Renal cortex interstitium (tissue), 11 donors: Measurements from ENCODE around the gene GRID1. TPM values are rescaled to one million over a fixed set of nuclear protein-coding genes. Genes with fewer than 3 reads are reported as not detected.

ENCODE experiments used
- DNase-seq, 11 donors: peaks; one replicate each; pipeline ENCODE4 v3.0.0-alpha.2; 2013; ENCODE audit warnings: low read depth in 9 of 11, low spot score in 4 of 11; ENCODE audit errors: extremely low read depth in 1 of 11
- polyA plus RNA-seq, 3 donors: library from polyadenylated mRNA; unstranded; fragments of 120-200 nt; gene quantifications; one replicate each; pipeline ENCODE4 v1.2.1, GENCODE V29; 2013; ENCODE audit not compliant: insufficient read length in 3 of 3

Gene GRID1
- polyA plus RNA-seq, 3 donors: 1.6 to 1.8 (median 1.6) TPM

DNA sequence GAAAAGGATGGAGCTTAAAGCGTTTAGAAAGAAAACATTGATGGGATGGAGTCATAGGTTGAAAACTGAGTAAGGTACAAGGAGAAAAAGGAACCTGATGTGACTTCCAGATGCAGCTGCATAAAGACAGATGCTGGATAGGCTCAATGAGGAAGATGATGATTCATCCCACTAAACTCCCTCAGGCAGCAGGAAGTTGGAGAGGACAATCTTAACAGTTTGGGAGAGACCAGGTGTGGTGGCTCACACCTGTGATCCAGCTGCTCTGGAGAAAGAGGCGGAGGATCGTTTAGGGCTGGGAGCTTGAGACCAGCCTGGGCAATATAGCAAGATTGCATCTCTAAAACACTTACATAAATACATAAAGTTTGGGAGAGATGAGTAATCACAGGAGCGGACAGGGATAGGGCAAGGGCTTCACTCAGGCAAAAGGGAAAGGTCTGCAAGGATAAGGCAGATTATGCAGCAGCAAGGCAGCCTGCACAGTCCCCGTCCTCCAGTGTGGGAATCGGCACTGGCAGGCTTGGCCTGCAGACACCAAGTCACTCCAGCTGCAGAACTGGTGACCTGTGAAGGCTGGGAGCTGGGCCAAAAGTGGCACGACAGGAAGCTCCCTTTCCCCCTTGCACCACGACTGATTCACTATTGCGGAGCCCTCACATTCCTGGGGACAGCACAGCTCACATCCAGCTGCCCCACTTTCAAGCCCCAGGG lies 438.5 kb downstream of the GRID1 start:
- DNase-seq: no peak

DNA sequence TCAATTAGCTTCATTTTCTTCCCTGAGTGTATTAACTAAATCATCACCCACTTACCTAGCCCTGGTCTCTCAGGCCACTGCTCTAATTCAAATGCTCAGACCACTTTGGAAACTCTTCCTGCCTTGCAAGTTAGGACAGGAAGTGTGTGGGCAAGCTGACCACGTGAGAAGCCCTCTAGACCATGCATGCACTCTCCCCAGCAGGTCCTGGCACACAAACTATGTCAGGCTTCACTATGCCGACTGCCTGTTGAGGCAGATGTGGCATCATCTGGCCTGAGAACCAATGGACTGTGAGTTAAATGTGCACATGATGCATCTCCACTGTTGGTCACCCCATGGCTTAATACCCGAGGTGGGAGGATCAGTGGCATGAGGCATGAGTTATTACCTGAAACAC lies 439.6 kb downstream of the GRID1 start:
- no peak for DNase-seq

DNA sequence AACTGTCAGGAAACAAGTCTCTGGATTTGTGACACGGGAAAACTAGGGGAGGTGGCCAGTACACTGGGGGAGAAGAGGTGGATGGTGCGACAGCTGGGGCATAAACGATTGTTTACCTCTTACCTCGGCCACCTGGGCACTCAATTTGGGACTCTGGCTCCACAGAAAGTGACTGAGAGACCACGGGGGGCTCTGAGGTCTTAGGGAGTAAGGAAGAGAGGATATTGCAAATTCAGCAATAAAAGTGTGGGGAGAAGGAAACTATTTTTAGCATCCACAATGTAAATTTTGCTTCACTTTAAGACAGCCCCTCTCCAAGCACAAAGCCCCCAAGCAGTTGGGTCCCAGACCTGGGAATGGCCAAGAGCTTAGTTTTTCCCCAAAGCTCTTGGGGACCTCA lies 440.5 kb downstream of the GRID1 start:
- no peak for DNase-seq

DNA sequence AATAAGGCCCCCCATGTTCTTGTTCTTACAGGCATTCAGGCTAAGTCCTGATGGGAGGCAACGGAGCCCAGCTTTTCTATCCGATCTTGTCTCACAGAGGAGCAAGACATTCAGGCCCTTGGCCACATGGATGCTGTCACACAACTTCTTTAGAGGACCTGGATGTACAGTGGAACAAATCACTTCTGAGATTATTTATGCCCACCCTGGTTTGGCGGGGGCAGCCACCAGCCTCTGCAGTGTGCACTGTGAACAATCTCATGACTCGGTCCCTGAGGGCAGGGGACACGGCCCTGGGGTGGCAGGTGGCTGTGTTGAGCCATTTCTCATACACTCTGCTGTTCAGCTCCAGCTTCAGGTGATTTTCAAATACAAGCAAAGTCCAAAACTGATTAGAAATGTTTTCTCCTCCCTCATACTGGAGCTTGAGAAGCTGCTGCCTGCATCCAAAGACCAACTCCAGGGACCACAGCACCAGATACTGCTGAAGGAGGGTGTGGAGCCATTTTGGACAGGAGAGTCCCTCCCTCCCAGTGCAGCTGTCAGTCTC lies 441.3 kb downstream of the GRID1 start:
- DNase-seq: no peak

DNA sequence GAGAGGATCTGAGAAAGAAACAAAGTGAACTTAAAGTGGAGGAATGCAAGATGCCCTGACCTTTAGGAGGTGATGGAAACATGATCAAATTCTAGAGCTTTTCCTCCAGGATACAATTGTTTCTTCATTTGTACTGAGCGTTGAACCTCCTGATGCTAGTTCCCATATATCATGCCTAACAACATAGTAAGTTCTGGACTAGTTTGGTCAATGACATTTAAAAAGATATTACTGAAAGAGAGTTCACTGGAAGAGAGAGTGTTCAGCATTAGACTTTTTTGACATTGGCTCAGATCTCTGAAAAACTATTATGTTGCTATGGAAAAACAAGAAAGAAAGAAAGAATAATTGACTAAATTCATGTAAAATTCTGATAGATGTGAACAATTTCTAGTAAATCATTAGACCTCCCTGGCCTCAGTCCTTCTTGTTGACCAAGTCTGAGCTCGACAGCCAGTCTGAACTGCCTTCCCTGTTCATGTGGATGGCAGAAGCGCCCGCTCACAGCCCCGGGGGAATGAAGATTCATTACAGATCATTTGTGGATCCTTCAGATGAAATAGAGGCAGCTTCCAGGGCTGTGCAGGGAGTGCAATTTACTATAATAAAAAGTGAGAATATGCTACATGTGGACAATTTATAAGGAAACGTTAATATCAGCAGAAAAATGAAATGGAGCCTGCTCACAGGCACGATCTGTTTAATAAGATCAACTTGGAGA lies 442.1 kb downstream of the GRID1 start:
- no peak for DNase-seq

DNA sequence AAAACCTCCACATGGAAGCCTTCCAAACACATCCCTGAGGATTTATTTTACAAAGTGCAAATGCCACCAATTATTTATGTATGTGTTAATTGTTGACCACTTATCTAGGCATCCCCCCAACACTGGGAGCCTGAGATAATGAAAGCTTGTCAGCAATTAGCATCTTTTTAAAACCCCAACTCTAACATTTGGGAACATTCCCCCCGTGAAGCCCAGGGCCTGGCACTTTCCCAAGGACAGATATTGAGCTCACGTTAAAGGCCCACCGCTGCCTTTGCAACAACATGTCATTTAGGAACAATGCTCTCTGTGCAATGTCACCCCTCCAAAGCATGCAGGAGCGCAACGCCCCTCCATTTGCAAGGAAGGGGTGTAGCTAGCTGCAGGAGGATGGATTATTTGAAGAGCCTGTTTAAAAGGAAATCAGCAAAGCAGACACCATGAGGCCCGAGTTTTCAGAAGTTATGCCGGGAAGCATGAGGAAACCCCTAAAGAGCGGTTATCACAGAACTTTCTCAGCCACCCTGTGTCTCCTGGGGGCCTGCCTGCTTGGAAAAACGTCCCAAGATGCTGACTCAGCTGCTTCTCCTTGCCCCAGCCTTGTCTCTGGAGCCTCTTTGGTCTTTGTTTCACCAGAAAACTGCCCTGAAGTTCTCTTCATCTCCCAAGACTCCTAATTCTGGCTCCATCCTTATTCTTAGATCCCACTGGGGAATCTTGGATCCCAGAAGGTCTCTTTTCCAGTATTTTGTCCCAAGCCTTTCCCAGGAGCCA lies 444.1 kb downstream of the GRID1 start:
- no peak for DNase-seq

DNA sequence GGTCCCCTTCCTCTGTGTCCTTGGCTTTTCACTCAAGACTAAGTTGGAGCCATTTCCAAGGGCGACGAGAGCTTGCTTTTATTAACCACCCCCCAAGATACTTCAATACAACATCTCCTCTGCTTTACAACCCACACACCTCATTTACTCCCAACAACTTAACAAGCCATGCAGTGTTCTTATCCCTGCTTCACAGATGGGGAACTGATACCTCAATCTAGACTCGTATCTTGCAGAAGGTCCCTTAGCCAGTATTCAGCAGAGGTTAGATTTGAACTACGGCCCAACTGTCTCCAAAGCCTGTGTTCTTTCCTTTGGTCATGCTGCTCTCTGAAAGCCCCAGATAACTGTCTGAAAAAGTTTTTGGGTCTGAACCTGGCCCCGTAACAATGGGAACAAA lies 444.8 kb downstream of the GRID1 start:
- DNase-seq: no peak

DNA sequence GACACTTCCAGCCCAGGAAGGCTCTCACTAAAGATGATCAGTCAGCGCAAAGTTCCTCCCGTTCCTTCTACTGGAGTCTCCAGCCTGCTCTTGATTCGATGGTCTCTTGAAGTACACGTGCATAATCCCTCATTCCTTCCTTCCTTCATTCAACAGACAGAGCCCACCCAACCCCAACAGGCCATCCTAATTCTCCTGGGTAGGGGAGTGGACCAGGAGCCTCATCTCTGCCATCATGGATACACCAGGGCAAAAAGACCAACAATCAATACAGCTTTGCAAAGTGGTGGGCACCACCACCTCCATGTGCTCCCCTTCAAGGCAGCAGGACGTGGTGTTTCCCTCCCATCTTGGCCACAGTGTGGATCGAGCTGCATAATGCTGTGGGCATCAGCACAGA lies 446.3 kb downstream of the GRID1 start:
- DNase-seq: no peak

DNA sequence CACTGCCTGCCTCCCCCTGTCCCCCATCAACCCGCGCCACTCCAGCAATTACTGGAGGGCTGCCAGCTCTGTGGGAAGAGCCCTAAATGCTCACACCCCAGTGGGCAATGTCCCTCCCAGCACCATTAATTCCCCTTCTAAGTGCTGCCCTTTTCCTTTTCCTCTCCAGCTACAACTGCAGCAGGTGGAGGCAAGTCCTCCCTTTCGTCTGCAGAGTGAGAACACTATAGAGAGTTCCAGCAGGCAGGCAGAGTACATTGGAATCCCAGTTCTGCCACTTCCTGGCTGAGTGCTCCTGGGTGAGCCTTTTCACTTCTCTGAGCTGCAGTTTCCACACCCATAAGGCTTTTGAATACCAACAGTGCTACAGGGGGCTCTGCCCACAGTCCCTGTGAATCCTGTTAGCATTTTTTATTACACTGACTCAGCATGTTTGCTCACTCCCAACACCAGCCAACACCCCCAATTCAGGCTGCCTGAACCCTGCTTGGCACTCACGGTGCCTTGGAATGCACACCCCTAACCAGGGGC lies 447.0 kb downstream of the GRID1 start:
- no peak for DNase-seq

DNA sequence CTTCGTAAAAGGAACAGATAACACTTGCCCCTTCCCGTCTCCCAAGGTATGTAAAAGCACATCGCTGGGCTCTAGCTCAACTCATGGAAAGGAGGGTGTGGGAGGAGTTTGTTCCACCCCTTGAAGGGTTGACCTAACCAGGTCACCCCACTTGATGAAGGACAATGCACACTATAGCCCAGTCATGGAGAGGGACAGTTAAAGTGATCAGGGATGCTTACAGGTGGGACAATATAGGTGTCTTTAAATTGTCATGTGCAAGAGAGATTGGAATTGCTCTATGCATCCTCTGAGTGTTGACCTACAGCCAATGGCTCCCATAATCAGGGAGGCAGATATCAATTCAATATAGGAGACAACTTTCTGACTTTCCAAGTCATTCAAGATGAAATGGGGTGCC lies 448.2 kb downstream of the GRID1 start:
- DNase-seq: no peak

DNA sequence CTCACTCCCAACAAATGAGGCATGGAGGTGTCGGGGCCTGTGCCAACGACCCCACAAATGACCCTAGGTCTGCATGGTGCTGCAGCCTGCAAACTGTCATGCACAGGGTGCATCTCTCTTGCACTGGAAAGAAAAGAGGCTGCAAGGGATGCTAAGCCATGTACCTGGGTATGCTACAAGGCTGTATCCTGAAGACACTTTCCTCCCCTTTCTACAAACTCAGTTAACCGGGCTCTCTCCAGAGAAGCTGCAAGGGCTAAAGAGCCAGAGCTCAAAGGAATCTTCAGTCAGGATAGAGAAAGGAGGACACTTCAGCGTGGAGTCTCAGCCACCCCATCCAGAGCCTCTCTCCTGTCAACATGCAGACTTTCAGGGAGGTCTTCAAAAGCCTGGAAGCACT lies 449.0 kb downstream of the GRID1 start:
- DNase-seq: no peak

DNA sequence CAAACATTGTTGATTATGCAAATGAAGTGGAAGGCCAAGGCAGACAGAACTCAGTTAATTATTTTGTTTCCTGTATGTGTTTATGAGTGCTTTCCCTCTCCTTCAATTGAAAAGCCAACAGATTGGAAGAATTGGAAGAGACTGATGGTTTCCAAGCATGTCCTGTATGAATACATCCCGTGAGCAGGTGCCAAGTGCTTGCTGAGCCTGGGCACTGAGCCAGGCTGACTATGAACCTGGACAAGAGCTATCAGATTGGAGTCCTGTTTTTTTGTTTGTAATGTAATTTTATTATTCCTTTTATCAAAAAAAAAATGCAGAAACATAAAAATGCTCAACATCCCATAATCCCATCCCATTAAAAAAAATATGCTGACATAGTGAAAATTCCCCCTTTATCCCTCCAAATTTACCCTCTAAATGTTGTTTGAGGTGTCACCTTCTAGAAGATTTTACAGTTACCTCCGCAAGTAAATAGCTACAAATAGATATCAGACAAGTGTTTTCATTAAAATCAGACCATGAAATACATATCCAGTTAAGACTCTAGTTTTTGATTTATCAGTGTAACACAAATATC lies 449.5 kb downstream of the GRID1 start:
- DNase-seq: no peak

DNA sequence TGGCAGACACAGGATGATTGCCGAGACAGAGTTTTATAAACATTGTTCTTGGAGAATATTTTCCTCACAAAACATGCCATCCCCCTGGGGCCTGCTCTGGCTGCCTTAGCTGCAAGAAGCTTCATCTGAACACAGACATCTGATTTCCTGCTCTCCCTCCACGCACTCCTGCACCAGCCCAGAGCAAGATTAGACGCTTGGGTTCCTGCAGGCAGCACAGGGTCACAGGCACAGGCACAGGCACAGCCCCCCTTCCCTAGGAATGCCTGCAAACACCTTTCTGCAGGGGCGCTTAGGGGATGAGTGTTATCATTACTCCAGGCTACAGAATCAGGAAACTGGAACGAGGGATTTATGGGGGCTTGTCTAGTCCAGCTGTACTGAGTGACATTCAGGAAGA lies 450.3 kb downstream of the GRID1 start:
- peak in 2 of 11 donors; percentile 13 to 49 for DNase-seq

DNA sequence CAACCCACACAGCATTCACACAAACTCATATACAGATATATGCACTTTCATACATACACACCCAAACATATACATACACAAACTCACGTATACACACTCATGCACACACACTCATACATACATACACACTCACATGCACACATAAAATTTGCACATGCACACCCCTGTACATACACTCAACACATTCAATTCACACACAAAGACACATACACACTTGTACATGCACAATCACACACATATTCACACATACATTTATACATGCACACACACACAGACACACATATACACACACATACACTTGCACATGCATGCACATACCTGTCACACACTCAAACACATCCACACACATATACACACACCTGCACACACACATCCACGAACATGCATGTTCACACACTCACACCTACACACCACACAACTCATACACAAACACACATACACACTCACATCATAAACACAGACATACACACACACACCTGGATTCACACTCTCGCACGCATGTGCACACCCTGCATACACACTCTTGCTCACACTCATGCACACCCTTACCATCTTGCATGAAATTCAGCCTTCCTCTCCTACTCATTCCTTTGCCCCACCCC lies 451.2 kb downstream of the GRID1 start:
- no peak for DNase-seq

DNA sequence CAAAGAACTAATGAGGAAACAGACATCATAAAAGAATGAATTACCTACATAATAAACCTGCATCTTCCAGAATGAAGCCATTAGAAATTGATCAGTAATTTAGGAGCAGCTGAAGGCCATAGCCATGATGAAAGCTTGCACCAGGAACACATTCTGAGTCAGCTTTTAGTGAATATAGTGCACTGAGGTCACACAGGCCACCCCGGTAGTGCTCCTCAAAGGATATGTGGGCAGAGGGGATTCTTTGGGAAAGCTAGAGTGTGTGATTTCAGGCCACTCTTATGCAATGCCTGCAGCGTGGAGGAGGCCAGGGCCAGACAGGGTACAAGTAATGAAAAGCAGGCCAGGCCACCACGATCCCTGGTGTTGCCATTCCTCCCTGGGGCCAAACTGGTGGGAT lies 451.9 kb downstream of the GRID1 start:
- DNase-seq: no peak

DNA sequence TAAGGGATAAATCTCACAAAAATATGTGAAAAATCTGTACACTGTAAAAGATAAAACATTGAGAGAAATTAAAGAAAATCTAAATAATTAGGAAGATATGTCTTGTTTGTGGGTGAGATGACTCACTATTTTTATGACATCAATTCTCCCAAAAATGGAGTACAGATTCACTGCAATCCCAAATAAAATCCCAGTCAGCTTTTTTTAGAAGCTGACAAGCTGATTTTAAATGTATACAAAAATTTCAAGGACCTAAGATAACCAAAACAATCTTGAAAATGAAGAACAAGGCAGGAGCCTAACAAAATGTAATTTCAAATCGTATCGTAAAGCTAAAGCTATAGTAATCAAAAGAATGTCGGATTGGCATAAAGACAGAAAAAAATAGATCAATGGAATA lies 458.1 kb downstream of the GRID1 start:
- DNase-seq: no peak

DNA sequence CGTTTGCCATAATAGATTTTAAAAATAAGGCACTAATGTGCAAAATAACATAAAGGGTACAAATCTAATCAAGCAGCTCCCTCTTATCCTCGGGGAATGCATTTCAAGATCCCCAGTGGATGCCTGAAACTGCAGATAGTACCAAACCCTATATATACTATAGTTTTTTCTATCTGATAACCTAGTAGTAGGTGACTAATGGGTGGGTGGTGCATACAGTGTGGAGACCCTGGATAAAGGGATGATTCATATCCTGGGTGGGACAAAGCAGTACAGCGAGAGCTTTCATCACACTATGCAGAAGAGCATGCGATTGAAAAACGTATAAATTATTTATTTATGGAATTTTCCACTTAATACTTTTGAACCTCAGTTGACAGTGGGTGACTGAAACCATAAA lies 464.5 kb downstream of the GRID1 start:
- DNase-seq: no peak

DNA sequence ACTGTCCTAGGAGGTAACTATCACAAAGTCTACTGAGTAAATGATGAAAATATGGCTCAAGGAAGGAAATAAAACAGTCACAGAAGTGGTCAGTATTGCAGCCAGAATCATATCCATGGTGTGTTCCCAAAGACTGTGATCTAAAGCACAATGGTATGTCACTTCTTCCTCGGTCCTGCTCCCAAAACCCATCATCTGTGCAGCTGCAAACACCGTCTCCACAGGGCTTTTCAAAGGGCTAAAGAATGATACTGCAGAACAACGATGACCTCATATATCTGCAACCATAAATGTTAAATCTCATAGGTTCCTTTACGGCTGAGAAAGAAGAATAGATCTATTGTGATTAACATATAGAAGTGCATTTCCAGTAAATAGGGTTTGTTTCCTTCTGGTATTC lies 465.0 kb downstream of the GRID1 start:
- DNase-seq: no peak

DNA sequence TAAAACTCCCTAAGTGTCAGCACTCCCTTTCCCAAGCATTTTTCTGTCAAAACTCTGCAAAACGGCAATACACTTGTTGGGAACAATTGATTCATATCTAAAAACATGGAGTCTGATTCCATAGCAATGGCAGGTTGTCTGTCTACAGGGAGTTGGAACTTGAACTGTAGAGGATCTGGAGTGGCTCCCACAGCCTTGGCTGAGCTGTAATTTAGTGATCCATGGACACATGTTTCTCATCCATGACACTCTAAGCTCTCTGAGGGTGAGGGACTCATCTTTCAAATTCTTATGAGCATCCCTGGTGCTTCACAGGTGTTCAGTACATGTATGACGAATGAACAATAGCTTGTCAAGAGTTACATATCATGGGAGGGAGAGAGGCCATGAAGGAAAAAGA lies 466.1 kb downstream of the GRID1 start:
- DNase-seq: no peak
